SK-N-DZ (cell line): ENCODE results near the gene SAXO2.
"Not testable (repeated sequence)": the region's sequence is repeated elsewhere in the genome, so short reads cannot be mapped to it uniquely, and the experiment has no call there.

Experiments
- DNase-seq: peaks from one replicate; pipeline ENCODE4 v3.0.0-alpha.2; 2015; ENCODE audit warnings: low spot score

Gene SAXO2

GRCh38 chr15:82313951-82314768 is 51.5 kb downstream of the SAXO2 start:
- DNase-seq = not testable (repeated sequence)

GRCh38 chr15:82314769-82315518 is 52.3 kb downstream of the SAXO2 start:
- no peak for DNase-seq

- DNase-seq = no peak
Observed at GRCh38 chr15:82315519-82316246, 53.1 kb downstream of the SAXO2 start.

GRCh38 chr15:82316247-82317090 is 53.9 kb downstream of the SAXO2 start:
- DNase-seq = not testable (repeated sequence)

GRCh38 chr15:82317091-82317489 is 54.5 kb downstream of the SAXO2 start:
- DNase-seq = no peak

GRCh38 chr15:82317516-82317915 is 54.9 kb downstream of the SAXO2 start:
- not testable (repeated sequence) for DNase-seq

- not testable (repeated sequence) for DNase-seq
Observed at GRCh38 chr15:82318281-82318680, 55.7 kb downstream of the SAXO2 start.

- DNase-seq = not testable (repeated sequence)
Observed at GRCh38 chr15:82319522-82320278, 57.1 kb downstream of the SAXO2 start.

GRCh38 chr15:82320861-82321260 is 58.2 kb downstream of the SAXO2 start:
- DNase-seq = not testable (repeated sequence)

- DNase-seq = not testable (repeated sequence)
Observed at GRCh38 chr15:82322488-82322887, 59.9 kb downstream of the SAXO2 start.

- DNase-seq = not testable (repeated sequence)
Observed at GRCh38 chr15:82324831-82325230, 62.2 kb downstream of the SAXO2 start.

- DNase-seq = not testable (repeated sequence)
Observed at GRCh38 chr15:82325646-82326045, 63.0 kb downstream of the SAXO2 start.

- DNase-seq = not testable (repeated sequence)
Observed at GRCh38 chr15:82326896-82327295, 64.3 kb downstream of the SAXO2 start.

- not testable (repeated sequence) for DNase-seq
Observed at GRCh38 chr15:82327372-82327771, 64.8 kb downstream of the SAXO2 start.

GRCh38 chr15:82329039-82329438 is 66.4 kb downstream of the SAXO2 start:
- not testable (repeated sequence) for DNase-seq

GRCh38 chr15:82330921-82331320 is 68.3 kb downstream of the SAXO2 start:
- not testable (repeated sequence) for DNase-seq

GRCh38 chr15:82331576-82332304 is 69.1 kb downstream of the SAXO2 start:
- not testable (repeated sequence) for DNase-seq

- DNase-seq = not testable (repeated sequence)
Observed at GRCh38 chr15:82332711-82333602, 70.3 kb downstream of the SAXO2 start.
